HL-60 (cell line): Measurements from ENCODE around the gene FHIT.

Experiments
- GABPA ChIP-seq: IDR thresholded peaks from 2 replicates; pipeline ENCODE4 v1.6.1; 2012; ENCODE audit warnings: low read depth
- POLR2AphosphoS5 ChIP-seq: IDR thresholded peaks from 2 replicates; pipeline ENCODE4 v1.6.1; 2012; ENCODE audit warnings: low read depth
- SPI1 ChIP-seq: IDR thresholded peaks from 2 replicates; pipeline ENCODE4 v1.6.1; 2012; ENCODE audit warnings: low read depth, mild to moderate bottlenecking, borderline replicate concordance
- TF ChIP-seq, protein P1 (sequence below): IDR thresholded peaks from one replicate; pipeline ENCODE4 v1.5.1; 2011; ENCODE audit warnings: low read length, control low read depth, inconsistent platforms; ENCODE audit not compliant: insufficient read depth
- TF ChIP-seq, protein P2 (sequence below): IDR thresholded peaks from 2 replicates; pipeline ENCODE4 v1.6.1; 2012; ENCODE audit warnings: low read depth; ENCODE audit not compliant: insufficient replicate concordance

DNA sequence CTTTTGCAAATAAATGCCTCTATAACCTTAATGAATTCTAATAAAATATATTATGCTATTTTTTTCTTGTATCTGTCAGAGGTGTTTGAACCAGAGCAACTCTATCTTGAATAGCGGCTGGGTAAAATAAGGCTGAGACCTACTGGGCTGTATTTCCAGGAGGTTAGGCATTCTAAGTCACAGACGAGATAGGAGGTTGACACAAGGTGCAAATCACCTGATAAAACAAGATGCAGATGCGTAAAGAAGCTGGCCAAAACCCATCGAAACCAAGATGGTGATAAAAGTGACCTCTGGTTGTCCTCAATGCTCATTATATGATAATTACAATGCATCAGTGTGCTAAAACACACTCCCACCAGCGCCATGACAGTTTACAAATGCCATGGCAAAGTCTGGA, 990.7 kb downstream of the FHIT start:
- TF ChIP-seq, protein P1, sequence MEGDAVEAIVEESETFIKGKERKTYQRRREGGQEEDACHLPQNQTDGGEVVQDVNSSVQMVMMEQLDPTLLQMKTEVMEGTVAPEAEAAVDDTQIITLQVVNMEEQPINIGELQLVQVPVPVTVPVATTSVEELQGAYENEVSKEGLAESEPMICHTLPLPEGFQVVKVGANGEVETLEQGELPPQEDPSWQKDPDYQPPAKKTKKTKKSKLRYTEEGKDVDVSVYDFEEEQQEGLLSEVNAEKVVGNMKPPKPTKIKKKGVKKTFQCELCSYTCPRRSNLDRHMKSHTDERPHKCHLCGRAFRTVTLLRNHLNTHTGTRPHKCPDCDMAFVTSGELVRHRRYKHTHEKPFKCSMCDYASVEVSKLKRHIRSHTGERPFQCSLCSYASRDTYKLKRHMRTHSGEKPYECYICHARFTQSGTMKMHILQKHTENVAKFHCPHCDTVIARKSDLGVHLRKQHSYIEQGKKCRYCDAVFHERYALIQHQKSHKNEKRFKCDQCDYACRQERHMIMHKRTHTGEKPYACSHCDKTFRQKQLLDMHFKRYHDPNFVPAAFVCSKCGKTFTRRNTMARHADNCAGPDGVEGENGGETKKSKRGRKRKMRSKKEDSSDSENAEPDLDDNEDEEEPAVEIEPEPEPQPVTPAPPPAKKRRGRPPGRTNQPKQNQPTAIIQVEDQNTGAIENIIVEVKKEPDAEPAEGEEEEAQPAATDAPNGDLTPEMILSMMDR, result no peak
- TF ChIP-seq GABPA, result no peak
- TF ChIP-seq POLR2AphosphoS5, result no peak
- TF ChIP-seq, protein P2, sequence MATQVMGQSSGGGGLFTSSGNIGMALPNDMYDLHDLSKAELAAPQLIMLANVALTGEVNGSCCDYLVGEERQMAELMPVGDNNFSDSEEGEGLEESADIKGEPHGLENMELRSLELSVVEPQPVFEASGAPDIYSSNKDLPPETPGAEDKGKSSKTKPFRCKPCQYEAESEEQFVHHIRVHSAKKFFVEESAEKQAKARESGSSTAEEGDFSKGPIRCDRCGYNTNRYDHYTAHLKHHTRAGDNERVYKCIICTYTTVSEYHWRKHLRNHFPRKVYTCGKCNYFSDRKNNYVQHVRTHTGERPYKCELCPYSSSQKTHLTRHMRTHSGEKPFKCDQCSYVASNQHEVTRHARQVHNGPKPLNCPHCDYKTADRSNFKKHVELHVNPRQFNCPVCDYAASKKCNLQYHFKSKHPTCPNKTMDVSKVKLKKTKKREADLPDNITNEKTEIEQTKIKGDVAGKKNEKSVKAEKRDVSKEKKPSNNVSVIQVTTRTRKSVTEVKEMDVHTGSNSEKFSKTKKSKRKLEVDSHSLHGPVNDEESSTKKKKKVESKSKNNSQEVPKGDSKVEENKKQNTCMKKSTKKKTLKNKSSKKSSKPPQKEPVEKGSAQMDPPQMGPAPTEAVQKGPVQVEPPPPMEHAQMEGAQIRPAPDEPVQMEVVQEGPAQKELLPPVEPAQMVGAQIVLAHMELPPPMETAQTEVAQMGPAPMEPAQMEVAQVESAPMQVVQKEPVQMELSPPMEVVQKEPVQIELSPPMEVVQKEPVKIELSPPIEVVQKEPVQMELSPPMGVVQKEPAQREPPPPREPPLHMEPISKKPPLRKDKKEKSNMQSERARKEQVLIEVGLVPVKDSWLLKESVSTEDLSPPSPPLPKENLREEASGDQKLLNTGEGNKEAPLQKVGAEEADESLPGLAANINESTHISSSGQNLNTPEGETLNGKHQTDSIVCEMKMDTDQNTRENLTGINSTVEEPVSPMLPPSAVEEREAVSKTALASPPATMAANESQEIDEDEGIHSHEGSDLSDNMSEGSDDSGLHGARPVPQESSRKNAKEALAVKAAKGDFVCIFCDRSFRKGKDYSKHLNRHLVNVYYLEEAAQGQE, result no peak
- TF ChIP-seq SPI1, result no peak
